ENCODE data around the gene SPRY4. TPM values are rescaled to one million over a fixed set of nuclear protein-coding genes. Genes with fewer than 3 reads are reported as not detected.

SPRY4 gene
- total RNA-seq, 3 donors from 2014 or later: 10.7 to 13.8 (median 11.6) TPM

GRCh38 chr5:142330026-142330425, 5.2 kb upstream of the SPRY4 start:
- DNase-seq: no peak

GRCh38 chr5:142327111-142327842, 2.5 kb upstream of the SPRY4 start:
- Histone ChIP-seq H3K9me3 (no peaks in the 10 kb centered on the region), H3K4me3 (no peak overlapping the region), H3K36me3 (ENCODE audit: low read depth) (no peaks in the 10 kb centered on the region), H3K4me1 (ENCODE audit: low read depth) (peaks cover 24% of the 10 kb centered on the region)
- no peak for TF ChIP-seq CTCF (IDR thresholded peaks at IDR 0.05)
- intact Hi-C loops (cut with DNase I, micrococcal nuclease): no loop called here
- ATAC-seq: no peak
- no peak for DNase-seq

More at GRCh38 chr5:142330026-142330425, 5.2 kb upstream of the SPRY4 start:
- Histone ChIP-seq H3K4me1 (ENCODE audit: low read depth) (peaks cover 5% of the 10 kb centered on the region), H3K36me3 (ENCODE audit: low read depth) (no peaks in the 10 kb centered on the region), H3K4me3 (no peak overlapping the region), H3K9me3 (no peaks in the 10 kb centered on the region)
- ATAC-seq: no peak
- TF ChIP-seq CTCF (IDR thresholded peaks at IDR 0.05): no peak
- intact Hi-C loops (cut with DNase I, micrococcal nuclease): no loop called here

- ATAC-seq: no peak
- Histone ChIP-seq H3K4me1 (ENCODE audit: low read depth) (peaks cover 27% of the 10 kb centered on the region), H3K9me3 (no peaks in the 10 kb centered on the region), H3K36me3 (ENCODE audit: low read depth) (no peaks in the 10 kb centered on the region), H3K4me3 (no peak overlapping the region)
- DNase-seq: no peak
- no peak for TF ChIP-seq CTCF (IDR thresholded peaks at IDR 0.05)
- intact Hi-C loops (cut with DNase I, micrococcal nuclease): no loop called here
Observed at GRCh38 chr5:142326480-142326938, 1.7 kb upstream of the SPRY4 start.

- no peak for TF ChIP-seq CTCF (IDR thresholded peaks at IDR 0.05)
- intact Hi-C loops (cut with DNase I, micrococcal nuclease): no loop called here
- Histone ChIP-seq H3K4me1 (ENCODE audit: low read depth) (peaks cover 34% of the 10 kb centered on the region), H3K9me3 (no peaks in the 10 kb centered on the region), H3K4me3 (no peak overlapping the region), H3K36me3 (ENCODE audit: low read depth) (no peaks in the 10 kb centered on the region)
- DNase-seq (peak in 2 of 3 donors; percentile 62 to 70), ATAC-seq (peak; percentile 10)
Observed at GRCh38 chr5:142325725-142326479, 1.1 kb upstream of the SPRY4 start.

GRCh38 chr5:142324136-142324870, 518 bp downstream of the SPRY4 start:
- Histone ChIP-seq H3K4me1 (ENCODE audit: low read depth) (peaks cover 48% of the 10 kb centered on the region), H3K36me3 (ENCODE audit: low read depth) (no peaks in the 10 kb centered on the region), H3K9me3 (no peaks in the 10 kb centered on the region), H3K4me3 (peak overlapping the region; percentile 46)
- DNase-seq (peak; percentile 75 to 83 (median 79)), ATAC-seq (peak; percentile 68)
- TF ChIP-seq CTCF (IDR thresholded peaks at IDR 0.05): no peak
- intact Hi-C loops (cut with DNase I, micrococcal nuclease): no loop called here
